NCI-H446 (cell line): ENCODE data around the gene HMGCS2.
A peak's percentile ranks its signal among the peaks of the same experiment; 100 is the strongest.
"Not testable (repeated sequence)": the region's sequence is repeated elsewhere in the genome, so short reads cannot be mapped to it uniquely, and the experiment has no call there.

Source experiments
- DNase-seq, 2 experiments: peaks; one replicate each; lab custom pipeline; 2025; lab: John Stamatoyannopoulos, UW

Gene HMGCS2

DNA sequence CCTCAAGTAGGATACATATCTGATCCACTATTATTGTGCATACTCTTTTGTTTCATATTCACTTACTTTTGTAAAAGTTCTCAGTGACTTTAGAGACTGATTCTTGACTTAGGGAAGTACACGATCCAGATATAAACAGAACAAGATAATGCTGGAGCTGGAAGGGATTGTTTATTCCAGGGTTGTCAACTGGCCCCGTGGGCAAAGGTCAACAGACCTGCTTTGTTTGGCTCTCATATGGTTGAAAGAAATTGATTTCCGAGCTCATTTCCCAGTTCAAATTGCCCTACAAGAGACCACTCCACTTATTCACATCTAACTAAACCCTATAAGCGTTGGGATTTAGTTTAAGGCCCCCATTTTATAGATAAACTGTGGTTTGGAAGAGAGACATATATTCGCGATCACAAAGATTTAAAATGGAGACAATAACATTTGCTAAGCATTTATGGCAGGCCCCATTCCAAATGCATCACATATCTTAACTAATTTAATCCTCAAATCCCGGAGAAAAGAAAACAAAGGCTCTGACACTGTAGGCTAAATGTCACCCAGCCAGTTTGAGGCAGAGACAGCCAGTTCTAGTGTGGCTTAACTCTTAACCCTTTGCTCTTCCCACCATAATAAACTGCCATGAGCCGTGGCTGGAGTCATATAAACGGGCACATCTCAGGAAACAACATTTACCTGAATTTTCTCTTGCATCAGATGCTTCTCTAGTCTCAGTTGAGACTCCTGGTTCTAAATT lies 21.9 kb upstream of the HMGCS2 start:
- DNase-seq: no peak

DNA sequence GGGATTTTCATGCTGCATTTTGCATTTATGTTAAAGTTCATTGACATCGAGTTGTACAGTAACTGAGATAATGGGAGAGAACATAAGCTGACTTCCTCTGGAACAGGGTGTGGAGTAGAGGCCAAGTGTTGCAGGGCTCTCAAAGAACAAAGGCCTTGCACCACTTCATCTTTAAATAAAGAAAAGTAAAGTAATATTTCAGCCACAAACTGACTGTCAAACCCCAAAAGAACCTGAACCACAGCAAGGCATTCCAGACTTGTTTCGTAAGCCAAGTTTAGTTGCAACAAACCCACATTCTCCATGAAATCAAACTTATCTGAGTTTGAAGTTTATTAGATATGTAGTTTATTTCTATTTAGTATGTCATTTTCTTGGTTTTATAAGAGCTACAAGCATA lies 19.1 kb upstream of the HMGCS2 start:
- no peak for DNase-seq

- DNase-seq: not testable (repeated sequence)
Observed at GRCh38 chr1:119786473-119787050, 17.9 kb upstream of the HMGCS2 start.

GRCh38 chr1:119786046-119786445 lies 17.3 kb upstream of the HMGCS2 start:
- DNase-seq: not testable (repeated sequence)

DNA sequence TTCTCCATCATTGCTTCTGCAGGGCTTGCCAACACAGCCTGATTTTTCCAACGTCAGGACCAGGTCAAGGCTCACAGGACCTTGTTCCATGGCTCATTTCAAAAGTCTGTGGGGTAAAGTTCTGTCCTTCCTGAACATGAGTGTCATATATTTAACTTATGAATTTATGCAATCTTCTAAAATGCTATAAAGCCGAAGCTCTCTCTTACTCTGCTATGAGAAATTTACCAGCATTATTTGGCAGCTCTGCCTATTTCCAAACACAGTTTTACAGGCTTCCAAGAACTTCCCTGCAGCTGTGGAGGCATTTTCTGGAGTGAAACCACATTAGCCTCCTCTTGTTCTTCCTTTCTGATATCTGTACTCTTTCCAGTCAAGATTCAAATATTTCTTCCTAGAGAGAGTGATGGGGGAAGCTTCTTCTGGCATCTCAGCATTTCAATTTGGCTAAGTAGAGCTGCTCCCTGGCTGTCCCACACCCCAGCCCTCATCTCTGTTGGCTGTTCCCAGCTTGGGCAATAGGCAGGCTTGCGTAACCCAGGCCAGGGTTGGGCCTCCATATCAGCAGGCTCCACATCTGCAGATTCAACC lies 15.6 kb upstream of the HMGCS2 start:
- DNase-seq: no peak

- DNase-seq: no peak
Observed at GRCh38 chr1:119783354-119784185, 14.9 kb upstream of the HMGCS2 start.

DNA sequence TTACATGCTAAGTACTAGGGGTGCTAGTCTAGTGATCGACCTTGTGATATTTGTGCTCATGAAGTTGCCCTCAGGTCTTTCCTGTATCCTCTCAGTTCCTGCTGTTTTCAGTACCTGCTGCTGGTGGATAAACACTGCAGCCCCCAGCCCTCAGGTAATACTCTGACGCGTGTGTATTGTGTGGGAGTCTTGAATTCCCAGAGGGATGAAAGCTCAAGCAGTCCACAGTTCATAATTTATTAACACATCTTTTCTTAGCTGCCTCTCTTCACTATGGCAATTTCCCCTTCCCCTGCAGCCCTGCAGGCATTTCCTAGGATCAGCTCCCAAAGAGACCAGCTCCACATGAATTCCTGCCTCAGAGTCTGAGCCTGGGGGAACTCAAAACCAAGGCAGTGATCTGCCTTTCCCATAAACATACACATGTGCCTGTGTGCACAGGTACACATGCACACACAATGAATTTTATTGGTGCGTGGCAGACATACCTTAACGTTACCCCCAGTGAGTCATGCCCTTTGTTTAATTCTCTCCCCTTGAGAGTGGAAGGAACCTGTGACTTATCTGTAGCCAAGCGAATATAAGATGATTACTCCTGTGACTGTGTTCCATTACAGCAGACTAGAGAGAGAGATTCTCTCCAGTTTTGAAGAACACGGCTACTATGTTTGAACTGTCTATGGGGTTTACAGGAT lies 14.1 kb upstream of the HMGCS2 start:
- no peak for DNase-seq

DNA sequence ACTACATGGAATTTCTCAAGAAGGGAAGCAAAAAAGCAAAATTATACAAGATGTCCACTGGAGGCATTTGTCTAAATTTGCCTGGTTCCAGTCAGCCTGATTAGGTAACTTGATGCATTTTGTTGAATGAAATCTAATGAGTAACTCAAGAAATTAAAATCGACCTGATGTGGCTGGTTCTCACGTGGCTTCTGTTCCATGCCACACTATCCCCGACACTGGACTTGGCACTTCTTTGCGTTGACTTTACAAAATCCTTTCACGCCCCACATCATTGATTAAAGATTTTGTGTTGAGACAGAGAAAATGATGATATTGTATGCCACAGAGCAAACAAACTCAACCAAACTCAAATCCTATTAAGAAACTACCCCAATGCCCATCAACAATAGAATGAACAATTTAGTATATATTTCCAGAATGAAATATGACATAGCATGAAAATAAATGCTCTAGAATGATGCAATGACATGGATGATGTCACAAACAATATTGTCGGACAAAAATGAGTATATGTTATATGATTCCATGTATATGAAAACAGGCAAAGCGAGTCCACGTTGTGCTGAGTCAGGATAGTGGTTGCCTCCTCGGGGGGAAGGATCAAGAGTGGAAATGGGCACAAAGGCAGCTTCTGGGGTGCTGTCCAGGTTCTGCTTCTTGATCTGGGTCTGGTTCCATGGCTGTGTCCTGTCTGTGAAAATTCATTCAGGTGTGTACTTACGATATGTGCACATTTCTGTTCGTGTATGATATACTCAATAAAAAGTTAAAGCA lies 12.9 kb upstream of the HMGCS2 start:
- DNase-seq: no peak

DNA sequence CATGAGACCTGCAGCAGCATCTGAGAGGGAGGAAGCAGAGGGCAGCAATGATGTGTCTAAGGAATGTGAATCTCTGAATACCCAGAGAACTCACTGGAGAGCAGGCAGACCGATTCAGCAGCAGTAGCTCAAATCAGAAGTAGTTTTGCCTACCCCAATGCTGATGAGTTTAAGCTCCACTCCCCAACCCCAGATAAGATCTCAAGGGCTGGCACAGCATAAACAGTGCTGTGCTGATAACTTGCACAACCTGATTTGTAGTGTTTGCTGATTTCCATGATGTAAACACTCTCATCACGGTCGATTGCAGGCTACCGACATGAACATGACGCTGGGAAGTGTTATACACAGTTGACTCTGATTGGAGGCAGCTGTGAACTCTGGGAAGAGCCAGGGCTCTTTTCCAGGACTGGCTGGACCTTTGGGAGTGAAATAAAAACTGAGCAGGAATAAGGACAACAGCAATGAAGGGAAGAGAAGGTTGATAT lies 11.2 kb upstream of the HMGCS2 start:
- DNase-seq: no peak

DNA sequence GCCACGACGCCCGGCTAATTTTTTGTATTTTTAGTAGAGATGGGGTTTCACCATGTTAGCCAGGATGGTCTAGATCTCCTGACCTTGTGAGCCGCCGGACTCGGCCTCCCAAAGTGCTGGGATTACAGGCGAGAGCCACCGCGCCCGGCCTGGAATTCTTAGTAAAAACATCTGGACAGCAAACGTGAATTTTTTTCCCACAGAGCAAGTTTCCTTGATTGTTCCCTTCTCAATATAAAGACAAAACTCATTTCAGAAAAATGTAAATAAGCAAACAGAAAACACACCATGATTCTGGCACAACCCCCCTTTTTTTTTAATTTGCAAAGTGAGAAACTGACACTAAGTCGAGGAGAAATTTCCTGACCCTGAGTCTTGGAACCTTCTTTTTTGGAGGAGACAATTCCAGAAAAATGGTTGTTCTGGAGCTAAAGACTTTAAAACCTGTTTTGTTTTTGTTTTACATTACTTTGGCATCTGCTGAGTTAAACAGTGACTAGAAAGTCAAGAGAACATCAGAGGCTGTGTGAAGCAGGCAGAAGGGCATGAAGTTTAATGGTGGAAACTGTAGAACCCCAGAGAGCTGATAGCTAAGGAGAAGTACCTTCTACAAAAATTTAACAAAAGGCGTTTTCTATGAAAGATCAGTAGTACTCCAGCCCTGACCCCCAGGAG lies 10.3 kb upstream of the HMGCS2 start:
- DNase-seq: no peak

DNA sequence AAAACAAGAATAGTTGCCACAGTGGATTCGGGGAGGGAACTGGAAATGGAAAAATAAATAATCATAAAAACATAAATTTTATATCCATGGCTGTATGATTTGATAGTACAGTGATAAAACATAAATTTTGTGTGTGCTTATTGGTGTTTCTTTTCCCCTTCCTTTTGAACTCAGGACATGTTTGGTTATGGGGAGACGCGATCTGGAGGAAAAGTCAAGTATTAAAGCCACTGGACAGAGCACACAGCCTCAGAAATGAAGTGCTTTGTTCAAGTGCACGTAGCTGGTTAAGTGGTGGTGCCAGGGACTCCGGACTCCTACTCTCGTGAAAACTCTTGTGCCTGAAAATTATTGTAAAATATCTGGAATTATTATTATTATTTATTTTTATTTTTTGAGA lies 9.7 kb upstream of the HMGCS2 start:
- no peak for DNase-seq

DNA sequence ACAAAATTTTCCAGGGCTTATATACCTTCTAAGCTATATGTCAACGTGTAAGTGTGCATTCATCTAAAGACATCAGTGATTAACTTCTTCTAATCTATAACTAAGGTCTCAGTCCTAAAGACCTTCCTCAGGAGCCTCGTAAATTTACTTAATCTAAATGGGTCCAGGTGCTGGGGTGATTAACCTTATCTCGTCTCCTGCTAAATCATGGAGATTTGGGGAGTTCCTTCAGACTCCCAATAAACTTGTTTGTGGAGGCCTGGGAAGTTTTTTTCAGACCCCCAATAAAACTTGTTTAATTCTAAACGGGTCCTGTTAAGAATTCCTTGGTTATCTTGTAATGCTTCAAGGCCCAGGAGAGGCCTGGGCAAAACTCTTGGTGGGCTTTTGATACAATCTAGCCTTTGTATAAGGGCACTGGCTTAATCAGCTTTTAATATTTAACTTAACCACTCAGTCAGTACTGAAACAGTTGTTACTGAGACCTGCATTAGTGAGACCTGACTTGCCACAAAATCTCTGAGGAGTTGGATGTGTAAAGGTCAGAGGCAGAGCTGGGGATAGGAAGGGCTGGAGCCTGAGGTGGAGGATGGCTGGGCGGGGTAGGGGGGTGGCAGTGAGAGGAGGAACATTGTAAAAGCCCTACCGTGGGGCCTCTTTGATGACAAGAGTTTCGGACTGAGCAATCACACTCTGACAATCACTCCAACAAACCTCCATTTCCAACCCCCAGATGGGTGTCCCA lies 6.2 kb upstream of the HMGCS2 start:
- no peak for DNase-seq

DNA sequence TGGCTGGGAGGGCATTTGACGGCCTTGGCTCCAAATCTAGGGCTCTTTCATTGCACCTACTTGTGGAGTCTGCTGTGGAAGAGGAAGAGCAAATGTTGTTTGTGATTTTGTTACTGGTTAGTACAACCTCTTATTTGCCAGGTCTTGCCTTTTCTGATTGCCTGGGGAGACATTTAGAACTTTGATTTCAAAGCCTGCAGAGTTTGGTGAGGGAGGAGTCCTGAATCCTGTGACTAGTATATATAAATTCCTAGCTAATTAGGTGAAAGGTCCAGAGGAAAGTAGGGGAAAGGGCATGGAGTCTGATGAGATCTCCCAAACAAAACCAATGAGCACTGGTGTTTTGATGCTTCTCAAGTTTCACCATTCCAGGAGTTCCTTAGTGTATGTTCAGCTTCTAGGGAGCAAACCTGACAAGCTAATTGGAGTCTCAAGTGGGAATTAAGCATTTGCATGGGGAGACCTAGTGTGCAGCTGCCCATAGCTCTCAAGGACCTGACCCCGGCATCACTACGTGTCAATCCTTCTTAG lies 5.1 kb upstream of the HMGCS2 start:
- DNase-seq: no peak

GRCh38 chr1:119772298-119772697 lies 3.6 kb upstream of the HMGCS2 start:
- DNase-seq: no peak

GRCh38 chr1:119771770-119772169 lies 3.1 kb upstream of the HMGCS2 start:
- no peak for DNase-seq

DNA sequence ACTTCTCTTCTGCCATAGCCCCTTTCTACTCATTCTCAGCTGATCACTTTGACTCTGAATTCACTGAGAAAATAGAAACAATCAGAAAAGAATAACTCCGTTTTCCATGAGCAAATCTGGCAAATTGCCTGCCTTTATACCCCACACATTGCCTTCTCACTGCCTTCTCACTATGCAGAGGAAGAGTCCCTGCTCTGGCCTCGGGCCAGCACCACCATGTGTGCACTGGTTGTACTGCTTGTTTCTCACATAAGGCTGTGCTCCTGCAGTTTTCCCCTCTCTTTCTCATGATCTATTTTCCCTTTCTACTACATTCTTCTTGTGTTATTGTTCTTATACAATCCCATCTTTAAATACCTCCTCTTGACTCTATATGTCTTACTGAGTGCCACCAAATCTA lies 2.3 kb upstream of the HMGCS2 start:
- DNase-seq: peak in 1 of 2 experiments; percentile 50

GRCh38 chr1:119767486-119767885 lies 1.2 kb downstream of the HMGCS2 start:
- peak; percentile 11 to 56 for DNase-seq

DNA sequence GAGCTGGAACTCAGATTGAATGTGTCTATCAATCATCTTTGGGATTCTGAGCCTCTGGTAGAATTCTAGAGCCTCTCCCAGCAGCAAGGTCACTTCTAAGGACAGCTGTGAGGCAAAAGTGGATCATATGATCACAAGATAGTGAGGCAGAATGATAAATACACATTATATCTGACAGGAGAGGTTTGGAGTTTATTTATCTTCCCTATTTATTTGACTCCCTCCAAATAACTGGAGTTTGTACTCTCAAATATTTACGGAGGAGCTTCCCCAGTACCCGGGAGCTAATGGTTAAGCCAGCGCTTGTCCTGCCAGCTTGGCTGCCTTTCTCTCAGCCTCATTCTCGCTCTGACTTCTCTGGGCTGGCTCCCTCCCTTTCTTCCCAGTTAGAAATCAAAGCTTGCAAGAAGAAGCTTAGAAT lies 2.3 kb downstream of the HMGCS2 start:
- no peak for DNase-seq

- no peak for DNase-seq
Observed at GRCh38 chr1:119764220-119764619, 4.5 kb downstream of the HMGCS2 start.
